Panc1 (cell line): ENCODE results near the gene TENT4B. TPM values are rescaled to one million over a fixed set of nuclear protein-coding genes. Genes with fewer than 3 reads are reported as not detected.
"Not testable (repeated sequence)": the region's sequence is repeated elsewhere in the genome, so short reads cannot be mapped to it uniquely, and the experiment has no call there.

Experiments used
- ATAC-seq: fragments of 200-7000 bp; cut with Tn5 transposase; 2 replicates; pipeline ENCODE4 v1.9.1; 2020; ENCODE audit warnings: mild to moderate bottlenecking, moderate library complexity
- BruUV-seq: library from RNA; stranded (reverse); fragments of 400-500 nt; replicated peaks from 2 replicates; lab custom pipeline; 2021; lab: Mats Ljungman, UMichigan
- CTCF ChIA-PET: fragments of 300-600 bp; sonication (Branson Sonifier 250); formaldehyde crosslinking; loops from one replicate; lab custom pipeline; 2022; ENCODE audit warnings: antibody characterized with exemption; lab: Charles Lee
- POLR2A ChIA-PET: fragments of 300-600 bp; sonication (Branson Sonifier 250); formaldehyde crosslinking; loops from one replicate; lab custom pipeline; 2022; ENCODE audit warnings: antibody characterized with exemption; lab: Charles Lee
- DNase-seq: peaks from one replicate; pipeline ENCODE4 v3.0.0-alpha.2; 2010; ENCODE audit warnings: low read depth, low spot score
- H3K27ac ChIP-seq: 2 replicates; pipeline ENCODE4 v1.5.1; 2011; ENCODE audit warnings: mild to moderate bottlenecking, low read length, inconsistent platforms
- H3K27me3 ChIP-seq: fragments of 200-500 bp; sonication (Bioruptor generic); 2 replicates; pipeline ENCODE4 v1.6.0; 2014; ENCODE audit warnings: low read length, inconsistent platforms; ENCODE audit not compliant: control insufficient read depth, insufficient read depth
- H3K36me3 ChIP-seq: fragments of 200-500 bp; sonication (Bioruptor generic); 2 replicates; pipeline ENCODE4 v1.5.1; 2014; ENCODE audit warnings: inconsistent platforms, mild to moderate bottlenecking, low read length, moderate library complexity; ENCODE audit not compliant: control insufficient read depth, insufficient read depth
- H3K4me1 ChIP-seq: 2 replicates; pipeline ENCODE4 v1.5.1; 2011; ENCODE audit warnings: inconsistent platforms, mild to moderate bottlenecking, low read length, moderate library complexity; ENCODE audit not compliant: control insufficient read depth, insufficient read depth
- H3K4me3 ChIP-seq, 2 experiments: 2 replicates each; pipeline ENCODE4 v1.5.1; 2011 to 2012; ENCODE audit warnings: low read depth in 2 of 2, low read length in 2 of 2, mild to moderate bottlenecking in 2 of 2, inconsistent platforms in 1 of 2, moderate library complexity in 1 of 2
- H3K9me3 ChIP-seq: fragments of 200-500 bp; sonication (Bioruptor generic); 2 replicates; pipeline ENCODE4 v1.5.1; 2014; ENCODE audit warnings: low read depth, mild to moderate bottlenecking, inconsistent platforms, low read length, moderate library complexity; ENCODE audit not compliant: control insufficient read depth, insufficient read depth
- POLR2AphosphoS5 ChIP-seq: IDR thresholded peaks from 2 replicates; pipeline ENCODE4 v1.6.1; 2012; ENCODE audit warnings: mild to moderate bottlenecking, low read depth, low read length, moderate library complexity
- SIN3A ChIP-seq: IDR thresholded peaks from 2 replicates; pipeline ENCODE4 v1.6.1; 2012; ENCODE audit warnings: low read depth, mild to moderate bottlenecking, low read length, moderate library complexity, borderline replicate concordance; ENCODE audit not compliant: insufficient read depth
- TCF7L2 ChIP-seq: IDR thresholded peaks from 2 replicates; pipeline ENCODE4 v1.6.1; 2011; ENCODE audit warnings: mild to moderate bottlenecking, low read depth, low read length, inconsistent platforms
- in situ Hi-C: cut with HindIII; loops from 2 replicates; pipeline ENCODE4 v1.10.0; 2016; ENCODE audit warnings: low sequenced_read_pairs, low pct_unique_long_range_greater_than_20kb
- intact Hi-C: fragments of 100-400 bp; cut with micrococcal nuclease; formaldehyde crosslinking; loops from one replicate; pipeline ENCODE4 v1.10.0; 2022; ENCODE audit not compliant: unreplicated experiment
- total RNA-seq: library from RNA; stranded (reverse); gene quantifications from one replicate; pipeline ENCODE4 v1.2.1, GENCODE V29; 2021; ENCODE audit not compliant: unreplicated experiment
- TF ChIP-seq, protein P1 (sequence below): fragments of 450-650 bp; IDR thresholded peaks from 2 replicates; pipeline ENCODE4 v1.5.1; 2017; ENCODE audit warnings: mild to moderate bottlenecking
- TF ChIP-seq, protein P2 (sequence below), 2 experiments: IDR thresholded peaks; 2 replicates each; pipeline ENCODE4 v1.6.1; 2011 to 2012; ENCODE audit warnings: low read depth in 2 of 2, control low read depth in 1 of 2, low read length in 1 of 2, mild to moderate bottlenecking in 1 of 2, moderate library complexity in 1 of 2; ENCODE audit not compliant: insufficient read depth in 1 of 2

The TENT4B gene
- total RNA-seq, 1 experiment from 2014 or later = 9.7 TPM

DNA sequence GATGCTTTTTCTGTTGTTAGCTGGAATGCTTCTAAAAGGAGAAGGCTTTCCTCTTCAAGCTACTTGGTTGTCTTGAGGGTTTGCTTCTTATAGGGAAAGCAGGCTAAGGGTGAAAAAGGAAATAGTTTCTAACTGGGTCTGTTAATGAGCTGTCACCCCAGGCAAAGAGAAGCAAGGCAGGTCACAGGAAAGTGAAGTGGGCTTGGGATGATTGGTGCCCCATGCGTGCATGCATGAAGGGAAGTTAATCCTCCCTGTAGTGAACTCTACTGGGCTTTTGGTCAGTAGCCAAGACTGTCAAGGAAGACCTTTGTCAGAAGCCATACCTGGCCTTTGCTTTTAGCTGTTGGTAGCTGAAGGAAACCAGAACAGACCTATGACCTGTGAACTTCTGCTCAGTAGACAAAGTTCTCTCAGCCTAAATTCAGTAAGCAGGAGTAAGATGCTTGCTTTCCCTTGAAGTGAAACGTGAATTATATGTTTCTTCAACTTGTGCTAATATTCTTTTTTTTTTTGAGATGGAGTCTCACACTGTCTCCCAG, 16.5 kb downstream of the TENT4B start:
- ChIA-PET CTCF (no interaction called here), POLR2A (interaction anchor here (0.7 kb wide), 1 partner anchor 71 kb away, joined by 4 read pairs; no protein-coding TSS in a partner anchor)
- intact Hi-C loops = no loop called here
- ATAC-seq (no peak), DNase-seq (no peak)
- peaks cover 8% of the 10 kb centered on the region; the same call in 1 of the 2 replicates for H3K4me1 ChIP-seq
- in situ Hi-C loops = no loop called here
- no peaks in the 10 kb centered on the region for H3K36me3 ChIP-seq
- BruUV-seq = no TSS peak
- H3K4me3 ChIP-seq = no peak overlapping the region
- H3K27me3 ChIP-seq = no peaks in the 10 kb centered on the region
- TF ChIP-seq, protein P1, sequence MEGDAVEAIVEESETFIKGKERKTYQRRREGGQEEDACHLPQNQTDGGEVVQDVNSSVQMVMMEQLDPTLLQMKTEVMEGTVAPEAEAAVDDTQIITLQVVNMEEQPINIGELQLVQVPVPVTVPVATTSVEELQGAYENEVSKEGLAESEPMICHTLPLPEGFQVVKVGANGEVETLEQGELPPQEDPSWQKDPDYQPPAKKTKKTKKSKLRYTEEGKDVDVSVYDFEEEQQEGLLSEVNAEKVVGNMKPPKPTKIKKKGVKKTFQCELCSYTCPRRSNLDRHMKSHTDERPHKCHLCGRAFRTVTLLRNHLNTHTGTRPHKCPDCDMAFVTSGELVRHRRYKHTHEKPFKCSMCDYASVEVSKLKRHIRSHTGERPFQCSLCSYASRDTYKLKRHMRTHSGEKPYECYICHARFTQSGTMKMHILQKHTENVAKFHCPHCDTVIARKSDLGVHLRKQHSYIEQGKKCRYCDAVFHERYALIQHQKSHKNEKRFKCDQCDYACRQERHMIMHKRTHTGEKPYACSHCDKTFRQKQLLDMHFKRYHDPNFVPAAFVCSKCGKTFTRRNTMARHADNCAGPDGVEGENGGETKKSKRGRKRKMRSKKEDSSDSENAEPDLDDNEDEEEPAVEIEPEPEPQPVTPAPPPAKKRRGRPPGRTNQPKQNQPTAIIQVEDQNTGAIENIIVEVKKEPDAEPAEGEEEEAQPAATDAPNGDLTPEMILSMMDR = no peak
- no peak for TF ChIP-seq POLR2AphosphoS5
- no peak for TF ChIP-seq TCF7L2
- TF ChIP-seq SIN3A = no peak
- TF ChIP-seq, protein P2, sequence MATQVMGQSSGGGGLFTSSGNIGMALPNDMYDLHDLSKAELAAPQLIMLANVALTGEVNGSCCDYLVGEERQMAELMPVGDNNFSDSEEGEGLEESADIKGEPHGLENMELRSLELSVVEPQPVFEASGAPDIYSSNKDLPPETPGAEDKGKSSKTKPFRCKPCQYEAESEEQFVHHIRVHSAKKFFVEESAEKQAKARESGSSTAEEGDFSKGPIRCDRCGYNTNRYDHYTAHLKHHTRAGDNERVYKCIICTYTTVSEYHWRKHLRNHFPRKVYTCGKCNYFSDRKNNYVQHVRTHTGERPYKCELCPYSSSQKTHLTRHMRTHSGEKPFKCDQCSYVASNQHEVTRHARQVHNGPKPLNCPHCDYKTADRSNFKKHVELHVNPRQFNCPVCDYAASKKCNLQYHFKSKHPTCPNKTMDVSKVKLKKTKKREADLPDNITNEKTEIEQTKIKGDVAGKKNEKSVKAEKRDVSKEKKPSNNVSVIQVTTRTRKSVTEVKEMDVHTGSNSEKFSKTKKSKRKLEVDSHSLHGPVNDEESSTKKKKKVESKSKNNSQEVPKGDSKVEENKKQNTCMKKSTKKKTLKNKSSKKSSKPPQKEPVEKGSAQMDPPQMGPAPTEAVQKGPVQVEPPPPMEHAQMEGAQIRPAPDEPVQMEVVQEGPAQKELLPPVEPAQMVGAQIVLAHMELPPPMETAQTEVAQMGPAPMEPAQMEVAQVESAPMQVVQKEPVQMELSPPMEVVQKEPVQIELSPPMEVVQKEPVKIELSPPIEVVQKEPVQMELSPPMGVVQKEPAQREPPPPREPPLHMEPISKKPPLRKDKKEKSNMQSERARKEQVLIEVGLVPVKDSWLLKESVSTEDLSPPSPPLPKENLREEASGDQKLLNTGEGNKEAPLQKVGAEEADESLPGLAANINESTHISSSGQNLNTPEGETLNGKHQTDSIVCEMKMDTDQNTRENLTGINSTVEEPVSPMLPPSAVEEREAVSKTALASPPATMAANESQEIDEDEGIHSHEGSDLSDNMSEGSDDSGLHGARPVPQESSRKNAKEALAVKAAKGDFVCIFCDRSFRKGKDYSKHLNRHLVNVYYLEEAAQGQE (IDR thresholded peaks at IDR 0.05; ENCODE audit: insufficient read depth in 1 of 2, low read depth in 2 of 2, low read length in 1 of 2) = no peak
- H3K9me3 ChIP-seq = no peaks in the 10 kb centered on the region
- no peak overlapping the region for H3K27ac ChIP-seq

GRCh38 chr16:50171773-50172172, 18.7 kb downstream of the TENT4B start:
- H3K4me3 ChIP-seq, H3K36me3 ChIP-seq, in situ Hi-C loops, H3K4me1 ChIP-seq, CTCF ChIA-PET, H3K27ac ChIP-seq, ATAC-seq, H3K9me3 ChIP-seq, BruUV-seq, intact Hi-C loops, DNase-seq, H3K27me3 ChIP-seq: not testable (repeated sequence)
- POLR2A ChIA-PET = interaction anchor here (0.6 kb wide), 1 partner anchor 184 kb away, joined by 3 read pairs; no protein-coding TSS in a partner anchor

DNA sequence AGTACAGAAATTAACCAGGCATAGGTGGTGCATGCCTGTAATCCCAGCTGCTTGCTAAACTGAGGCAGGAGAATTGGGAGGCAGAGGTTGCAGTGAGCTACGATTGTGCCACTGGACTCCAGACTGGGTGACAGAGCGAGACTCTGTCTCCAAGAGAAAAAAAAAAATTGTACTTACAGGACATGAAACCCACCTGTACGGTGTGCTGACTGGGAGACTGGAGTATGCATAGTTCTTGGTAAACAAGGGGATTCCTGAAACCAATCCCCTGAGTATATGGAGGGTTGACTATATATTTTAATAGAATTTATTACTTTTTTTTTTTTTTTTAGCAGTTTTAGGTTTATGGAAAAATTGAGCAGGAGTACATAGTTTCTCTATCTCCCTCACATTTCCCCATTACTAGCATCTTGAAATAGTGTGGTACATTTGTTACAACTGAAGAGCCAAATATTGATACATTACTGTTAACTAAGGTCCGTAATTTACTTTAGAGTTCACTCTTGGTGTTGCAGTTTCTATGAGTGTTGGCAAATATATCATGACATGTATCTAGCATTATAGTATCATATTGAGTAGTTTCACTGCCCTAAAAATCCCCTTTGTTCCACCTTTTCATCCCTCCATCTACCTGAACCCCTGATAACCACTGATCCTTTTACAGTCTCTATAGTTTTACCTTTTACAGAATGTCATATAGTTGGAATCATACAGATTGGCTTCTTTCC, 19.3 kb downstream of the TENT4B start:
- POLR2A ChIA-PET = interaction anchor here (0.6 kb wide), 1 partner anchor 184 kb away, joined by 3 read pairs; no protein-coding TSS in a partner anchor
- H3K36me3 ChIP-seq = no peaks in the 10 kb centered on the region
- no peak overlapping the region for H3K4me3 ChIP-seq
- intact Hi-C loops = no loop called here
- ATAC-seq (no peak), DNase-seq (no peak)
- H3K4me1 ChIP-seq = peaks cover 3% of the 10 kb centered on the region; the same call in 1 of the 2 replicates
- H3K9me3 ChIP-seq = no peaks in the 10 kb centered on the region
- H3K27ac ChIP-seq = no peak overlapping the region
- TF ChIP-seq TCF7L2 (no peak), POLR2AphosphoS5 (no peak), SIN3A (no peak)
- TF ChIP-seq, protein P1 = no peak
- TF ChIP-seq, protein P2 (IDR thresholded peaks at IDR 0.05; ENCODE audit: insufficient read depth in 1 of 2, low read depth in 2 of 2, low read length in 1 of 2) = no peak
- CTCF ChIA-PET = no interaction called here
- in situ Hi-C loops = no loop called here
- BruUV-seq = no TSS peak
- H3K27me3 ChIP-seq = no peaks in the 10 kb centered on the region
